Measurements from ENCODE around the gene TPPP2. TPM values are rescaled to one million over a fixed set of nuclear protein-coding genes. Genes with fewer than 3 reads are reported as not detected.

The TPPP2 gene
- total and polyA plus RNA-seq, 2 experiments from 2014 or later, result not detected

DNA sequence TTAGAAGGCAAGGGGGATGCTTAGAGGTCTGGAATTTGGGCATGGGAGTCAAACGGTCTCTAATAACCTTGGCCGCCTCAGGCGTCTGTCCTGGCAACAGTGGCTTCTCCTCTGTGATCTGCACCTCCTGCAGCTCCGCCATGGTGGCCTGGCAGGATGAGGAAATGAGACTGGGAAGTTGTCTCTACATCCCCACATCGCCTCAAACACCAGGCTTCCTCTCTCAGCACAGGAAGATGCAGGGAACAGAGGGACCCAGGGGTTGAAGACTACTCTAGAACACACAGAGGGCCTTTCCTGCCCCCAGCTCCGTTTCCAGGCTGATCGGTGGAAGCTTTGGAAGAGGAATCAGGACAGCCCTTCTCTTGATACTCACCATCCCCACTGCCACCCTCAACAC is 6.8 kb upstream of the TPPP2 start (continued):
- TF ChIP-seq, protein P1, sequence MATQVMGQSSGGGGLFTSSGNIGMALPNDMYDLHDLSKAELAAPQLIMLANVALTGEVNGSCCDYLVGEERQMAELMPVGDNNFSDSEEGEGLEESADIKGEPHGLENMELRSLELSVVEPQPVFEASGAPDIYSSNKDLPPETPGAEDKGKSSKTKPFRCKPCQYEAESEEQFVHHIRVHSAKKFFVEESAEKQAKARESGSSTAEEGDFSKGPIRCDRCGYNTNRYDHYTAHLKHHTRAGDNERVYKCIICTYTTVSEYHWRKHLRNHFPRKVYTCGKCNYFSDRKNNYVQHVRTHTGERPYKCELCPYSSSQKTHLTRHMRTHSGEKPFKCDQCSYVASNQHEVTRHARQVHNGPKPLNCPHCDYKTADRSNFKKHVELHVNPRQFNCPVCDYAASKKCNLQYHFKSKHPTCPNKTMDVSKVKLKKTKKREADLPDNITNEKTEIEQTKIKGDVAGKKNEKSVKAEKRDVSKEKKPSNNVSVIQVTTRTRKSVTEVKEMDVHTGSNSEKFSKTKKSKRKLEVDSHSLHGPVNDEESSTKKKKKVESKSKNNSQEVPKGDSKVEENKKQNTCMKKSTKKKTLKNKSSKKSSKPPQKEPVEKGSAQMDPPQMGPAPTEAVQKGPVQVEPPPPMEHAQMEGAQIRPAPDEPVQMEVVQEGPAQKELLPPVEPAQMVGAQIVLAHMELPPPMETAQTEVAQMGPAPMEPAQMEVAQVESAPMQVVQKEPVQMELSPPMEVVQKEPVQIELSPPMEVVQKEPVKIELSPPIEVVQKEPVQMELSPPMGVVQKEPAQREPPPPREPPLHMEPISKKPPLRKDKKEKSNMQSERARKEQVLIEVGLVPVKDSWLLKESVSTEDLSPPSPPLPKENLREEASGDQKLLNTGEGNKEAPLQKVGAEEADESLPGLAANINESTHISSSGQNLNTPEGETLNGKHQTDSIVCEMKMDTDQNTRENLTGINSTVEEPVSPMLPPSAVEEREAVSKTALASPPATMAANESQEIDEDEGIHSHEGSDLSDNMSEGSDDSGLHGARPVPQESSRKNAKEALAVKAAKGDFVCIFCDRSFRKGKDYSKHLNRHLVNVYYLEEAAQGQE (IDR thresholded peaks at IDR 0.05; ENCODE audit: unreplicated experiment), result no peak
- TF ChIP-seq, protein P2, sequence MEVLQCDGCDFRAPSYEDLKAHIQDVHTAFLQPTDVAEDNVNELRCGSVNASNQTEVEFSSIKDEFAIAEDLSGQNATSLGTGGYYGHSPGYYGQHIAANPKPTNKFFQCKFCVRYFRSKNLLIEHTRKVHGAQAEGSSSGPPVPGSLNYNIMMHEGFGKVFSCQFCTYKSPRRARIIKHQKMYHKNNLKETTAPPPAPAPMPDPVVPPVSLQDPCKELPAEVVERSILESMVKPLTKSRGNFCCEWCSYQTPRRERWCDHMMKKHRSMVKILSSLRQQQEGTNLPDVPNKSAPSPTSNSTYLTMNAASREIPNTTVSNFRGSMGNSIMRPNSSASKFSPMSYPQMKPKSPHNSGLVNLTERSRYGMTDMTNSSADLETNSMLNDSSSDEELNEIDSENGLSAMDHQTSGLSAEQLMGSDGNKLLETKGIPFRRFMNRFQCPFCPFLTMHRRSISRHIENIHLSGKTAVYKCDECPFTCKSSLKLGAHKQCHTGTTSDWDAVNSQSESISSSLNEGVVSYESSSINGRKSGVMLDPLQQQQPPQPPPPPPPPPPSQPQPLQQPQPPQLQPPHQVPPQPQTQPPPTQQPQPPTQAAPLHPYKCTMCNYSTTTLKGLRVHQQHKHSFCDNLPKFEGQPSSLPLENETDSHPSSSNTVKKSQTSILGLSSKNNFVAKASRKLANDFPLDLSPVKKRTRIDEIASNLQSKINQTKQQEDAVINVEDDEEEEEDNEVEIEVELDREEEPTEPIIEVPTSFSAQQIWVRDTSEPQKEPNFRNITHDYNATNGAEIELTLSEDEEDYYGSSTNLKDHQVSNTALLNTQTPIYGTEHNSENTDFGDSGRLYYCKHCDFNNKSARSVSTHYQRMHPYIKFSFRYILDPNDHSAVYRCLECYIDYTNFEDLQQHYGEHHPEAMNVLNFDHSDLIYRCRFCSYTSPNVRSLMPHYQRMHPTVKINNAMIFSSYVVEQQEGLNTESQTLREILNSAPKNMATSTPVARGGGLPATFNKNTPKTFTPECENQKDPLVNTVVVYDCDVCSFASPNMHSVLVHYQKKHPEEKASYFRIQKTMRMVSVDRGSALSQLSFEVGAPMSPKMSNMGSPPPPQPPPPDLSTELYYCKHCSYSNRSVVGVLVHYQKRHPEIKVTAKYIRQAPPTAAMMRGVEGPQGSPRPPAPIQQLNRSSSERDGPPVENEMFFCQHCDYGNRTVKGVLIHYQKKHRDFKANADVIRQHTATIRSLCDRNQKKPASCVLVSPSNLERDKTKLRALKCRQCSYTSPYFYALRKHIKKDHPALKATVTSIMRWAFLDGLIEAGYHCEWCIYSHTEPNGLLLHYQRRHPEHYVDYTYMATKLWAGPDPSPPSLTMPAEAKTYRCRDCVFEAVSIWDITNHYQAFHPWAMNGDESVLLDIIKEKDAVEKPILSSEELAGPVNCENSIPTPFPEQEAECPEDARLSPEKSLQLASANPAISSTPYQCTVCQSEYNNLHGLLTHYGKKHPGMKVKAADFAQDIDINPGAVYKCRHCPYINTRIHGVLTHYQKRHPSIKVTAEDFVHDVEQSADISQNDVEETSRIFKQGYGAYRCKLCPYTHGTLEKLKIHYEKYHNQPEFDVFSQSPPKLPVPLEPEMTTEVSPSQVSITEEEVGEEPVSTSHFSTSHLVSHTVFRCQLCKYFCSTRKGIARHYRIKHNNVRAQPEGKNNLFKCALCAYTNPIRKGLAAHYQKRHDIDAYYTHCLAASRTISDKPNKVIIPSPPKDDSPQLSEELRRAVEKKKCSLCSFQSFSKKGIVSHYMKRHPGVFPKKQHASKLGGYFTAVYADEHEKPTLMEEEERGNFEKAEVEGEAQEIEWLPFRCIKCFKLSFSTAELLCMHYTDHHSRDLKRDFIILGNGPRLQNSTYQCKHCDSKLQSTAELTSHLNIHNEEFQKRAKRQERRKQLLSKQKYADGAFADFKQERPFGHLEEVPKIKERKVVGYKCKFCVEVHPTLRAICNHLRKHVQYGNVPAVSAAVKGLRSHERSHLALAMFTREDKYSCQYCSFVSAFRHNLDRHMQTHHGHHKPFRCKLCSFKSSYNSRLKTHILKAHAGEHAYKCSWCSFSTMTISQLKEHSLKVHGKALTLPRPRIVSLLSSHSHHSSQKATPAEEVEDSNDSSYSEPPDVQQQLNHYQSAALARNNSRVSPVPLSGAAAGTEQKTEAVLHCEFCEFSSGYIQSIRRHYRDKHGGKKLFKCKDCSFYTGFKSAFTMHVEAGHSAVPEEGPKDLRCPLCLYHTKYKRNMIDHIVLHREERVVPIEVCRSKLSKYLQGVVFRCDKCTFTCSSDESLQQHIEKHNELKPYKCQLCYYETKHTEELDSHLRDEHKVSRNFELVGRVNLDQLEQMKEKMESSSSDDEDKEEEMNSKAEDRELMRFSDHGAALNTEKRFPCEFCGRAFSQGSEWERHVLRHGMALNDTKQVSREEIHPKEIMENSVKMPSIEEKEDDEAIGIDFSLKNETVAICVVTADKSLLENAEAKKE (CRISPR knock-in tag; IDR thresholded peaks at IDR 0.05), result no peak
- TF ChIP-seq JUNB (IDR thresholded peaks at IDR 0.05; ENCODE audit: unreplicated experiment), result no peak
- no peak for TF ChIP-seq EZH2phosphoT487 (IDR thresholded peaks at IDR 0.05; ENCODE audit: unreplicated experiment)
- no peak for TF ChIP-seq ZNF114 (CRISPR knock-in tag; IDR thresholded peaks at IDR 0.05)
- no peak for TF ChIP-seq EZH2 (IDR thresholded peaks at IDR 0.05; ENCODE audit: low read depth, unreplicated experiment)
